ENCODE data around the gene C9. TPM values are rescaled to one million over a fixed set of nuclear protein-coding genes. Genes with fewer than 3 reads are reported as not detected.
A peak's percentile ranks its signal among the peaks of the same experiment; 100 is the strongest.
"Not testable (repeated sequence)": the region's sequence is repeated elsewhere in the genome, so short reads cannot be mapped to it uniquely, and the experiment has no call there.

The C9 gene
- total RNA-seq, 2 donors from 2014 or later = not detected

- intact Hi-C loops (cut with DNase I, micrococcal nuclease) = no loop called here
- no peak for ATAC-seq
These were observed 21.8 kb downstream of the C9 start for GRCh38 chr5:39342460-39342859.

GRCh38 chr5:39341896-39342295 is 22.4 kb downstream of the C9 start:
- intact Hi-C loops (cut with DNase I, micrococcal nuclease) = no loop called here
- ATAC-seq (no peak), DNase-seq (no peak)

More at GRCh38 chr5:39342460-39342859, 21.8 kb downstream of the C9 start:
- no peak for DNase-seq

GRCh38 chr5:39340506-39340905 is 23.8 kb downstream of the C9 start:
- intact Hi-C loops (cut with DNase I, micrococcal nuclease) = no loop called here
- ATAC-seq (no peak), DNase-seq (no peak)

GRCh38 chr5:39337252-39337915 is 26.9 kb downstream of the C9 start:
- DNase-seq (no peak), ATAC-seq (no peak)
- intact Hi-C loops (cut with DNase I, micrococcal nuclease) = no loop called here

- DNase-seq; ATAC-seq; intact Hi-C loops (cut with DNase I, micrococcal nuclease): not testable (repeated sequence)
These were observed 30.0 kb downstream of the C9 start for GRCh38 chr5:39334296-39334695.

- ATAC-seq = no peak
- intact Hi-C loops (cut with DNase I, micrococcal nuclease) = no loop called here
These were observed 31.2 kb downstream of the C9 start for GRCh38 chr5:39333104-39333503.

GRCh38 chr5:39331861-39332381 is 32.4 kb downstream of the C9 start:
- intact Hi-C loops (cut with DNase I, micrococcal nuclease) = no loop called here
- ATAC-seq = no peak
- DNase-seq = no peak

More at GRCh38 chr5:39333104-39333503, 31.2 kb downstream of the C9 start:
- no peak for DNase-seq

- intact Hi-C loops (cut with DNase I, micrococcal nuclease) = no loop called here
- no peak for DNase-seq
- ATAC-seq = no peak
These were observed 35.6 kb downstream of the C9 start for GRCh38 chr5:39328731-39329130.

- DNase-seq (no peak), ATAC-seq (no peak)
- intact Hi-C loops (cut with DNase I, micrococcal nuclease) = no loop called here
These were observed 40.8 kb downstream of the C9 start for GRCh38 chr5:39323542-39323941.

GRCh38 chr5:39319395-39319794 is 44.9 kb downstream of the C9 start:
- DNase-seq = no peak
- no peak for ATAC-seq
- intact Hi-C loops (cut with DNase I, micrococcal nuclease) = no loop called here

- intact Hi-C loops (cut with DNase I, micrococcal nuclease); ATAC-seq; DNase-seq: not testable (repeated sequence)
These were observed 47.8 kb downstream of the C9 start for GRCh38 chr5:39316464-39316863.

- no peak for ATAC-seq
- intact Hi-C loops (cut with DNase I, micrococcal nuclease) = no loop called here
- no peak for DNase-seq
These were observed 48.3 kb downstream of the C9 start for GRCh38 chr5:39315995-39316394.

GRCh38 chr5:39314591-39314990 is 49.7 kb downstream of the C9 start:
- DNase-seq (no peak), ATAC-seq (no peak)
- intact Hi-C loops (cut with DNase I, micrococcal nuclease) = no loop called here

- intact Hi-C loops (cut with DNase I, micrococcal nuclease) = no loop called here
- no peak for ATAC-seq
These were observed 54.8 kb downstream of the C9 start for GRCh38 chr5:39309534-39309933.

GRCh38 chr5:39302472-39302871 is 61.8 kb downstream of the C9 start:
- intact Hi-C loops (cut with DNase I, micrococcal nuclease) = no loop called here
- ATAC-seq (no peak), DNase-seq (no peak)

More at GRCh38 chr5:39309534-39309933, 54.8 kb downstream of the C9 start:
- DNase-seq = no peak

GRCh38 chr5:39301406-39301805 is 62.9 kb downstream of the C9 start:
- no peak for ATAC-seq
- intact Hi-C loops (cut with DNase I, micrococcal nuclease) = no loop called here

GRCh38 chr5:39299962-39300361 is 64.3 kb downstream of the C9 start:
- ATAC-seq = no peak
- intact Hi-C loops (cut with DNase I, micrococcal nuclease) = no loop called here
- DNase-seq = no peak

More at GRCh38 chr5:39301406-39301805, 62.9 kb downstream of the C9 start:
- no peak for DNase-seq

- intact Hi-C loops (cut with DNase I, micrococcal nuclease) = no loop called here
- no peak for DNase-seq
- no peak for ATAC-seq
These were observed 69.6 kb downstream of the C9 start for GRCh38 chr5:39294736-39295135.

- DNase-seq (no peak), ATAC-seq (peak; percentile 90)
- intact Hi-C loops (cut with DNase I, micrococcal nuclease) = loop anchor here in 1 of 2 donors (5.0 kb wide), 2 partner anchors 67 to 288 kb away; partner anchors contain the start of gene FYB1
These were observed 79.7 kb downstream of the C9 start for GRCh38 chr5:39284552-39284951.

GRCh38 chr5:39283231-39283818 is 81.0 kb downstream of the C9 start:
- DNase-seq (no peak), ATAC-seq (peak; percentile 98)
- intact Hi-C loops (cut with DNase I, micrococcal nuclease) = loop anchor here in 1 of 2 donors (5.0 kb wide), 2 partner anchors 66 to 289 kb away; partner anchors contain the start of gene FYB1

All from left colon (tissue), 2 donors.